Keratinocyte (primary cell): ENCODE results near the gene LRBA. TPM values are rescaled to one million over a fixed set of nuclear protein-coding genes. Genes with fewer than 3 reads are reported as not detected.

Experiments used
- DNase-seq: peaks from one replicate; pipeline ENCODE4 v3.0.0-alpha.2; 2011; ENCODE audit warnings: low read depth, missing footprints, low spot score
- FAIRE-seq: peaks from 2 replicates; lab custom pipeline; 2011; peaks lifted over from hg19 to GRCh38; lab: Jason Lieb, UNC
- H2AFZ ChIP-seq: 2 replicates; pipeline ENCODE4 v1.6.0; 2012; ENCODE audit warnings: low read length, control low read depth, inconsistent platforms; ENCODE audit not compliant: control insufficient read depth
- H3K27ac ChIP-seq: 2 replicates; pipeline ENCODE4 v1.5.1; 2011; ENCODE audit warnings: low read length; ENCODE audit not compliant: control insufficient read depth, insufficient read depth
- H3K27me3 ChIP-seq: 3 replicates; pipeline ENCODE4 v1.6.0; 2011; ENCODE audit warnings: low read length; ENCODE audit not compliant: control insufficient read depth, insufficient read depth; ENCODE audit errors: extremely low read depth
- H3K36me3 ChIP-seq, 2 experiments: 2 replicates in 1 of 2; 3 replicates in 1 of 2; pipeline ENCODE4 v1.5.1; 2011; ENCODE audit warnings: low read length in 2 of 2, mild to moderate bottlenecking in 1 of 2; ENCODE audit not compliant: control insufficient read depth in 2 of 2, insufficient read depth in 2 of 2; ENCODE audit errors: extremely low read depth in 1 of 2
- H3K4me1 ChIP-seq: 3 replicates; pipeline ENCODE4 v1.5.1; 2011; ENCODE audit warnings: low read length; ENCODE audit not compliant: control insufficient read depth, insufficient read depth; ENCODE audit errors: extremely low read depth
- H3K4me2 ChIP-seq: 3 replicates; pipeline ENCODE4 v1.6.0; 2011; ENCODE audit warnings: low read depth, low read length; ENCODE audit not compliant: control insufficient read depth, insufficient read depth; ENCODE audit errors: extremely low read depth
- H3K4me3 ChIP-seq, 3 experiments: fragments of 200-600 bp in 1 of 3; sonication (generic) in 1 of 3; 2 replicates in 2 of 3; 3 replicates in 1 of 3; pipeline ENCODE4 v1.5.1; 2011 to 2016; ENCODE audit warnings: low read length in 3 of 3, mild to moderate bottlenecking in 3 of 3, control low read depth in 2 of 3, inconsistent platforms in 1 of 3, low read depth in 1 of 3, mixed read lengths in 1 of 3, mixed run types in 1 of 3, moderate library complexity in 1 of 3; ENCODE audit not compliant: control insufficient read depth in 2 of 3, insufficient read depth in 2 of 3; ENCODE audit errors: extremely low read depth in 1 of 3
- H3K79me2 ChIP-seq: 2 replicates; pipeline ENCODE4 v1.6.0; 2012; ENCODE audit warnings: low read length; ENCODE audit not compliant: control insufficient read depth, insufficient read depth
- H3K9ac ChIP-seq: 3 replicates; pipeline ENCODE4 v1.6.0; 2011; ENCODE audit warnings: low read length; ENCODE audit not compliant: control insufficient read depth, insufficient read depth; ENCODE audit errors: extremely low read depth
- H3K9me1 ChIP-seq: 3 replicates; pipeline ENCODE4 v1.6.0; 2011; ENCODE audit warnings: low read length; ENCODE audit not compliant: control insufficient read depth, insufficient read depth; ENCODE audit errors: extremely low read depth
- H3K9me3 ChIP-seq: 2 replicates; pipeline ENCODE4 v1.5.1; 2012; ENCODE audit warnings: low read depth, low read length; ENCODE audit not compliant: control insufficient read depth
- H4K20me1 ChIP-seq: 3 replicates; pipeline ENCODE4 v1.6.0; 2011; ENCODE audit warnings: low read length; ENCODE audit not compliant: control insufficient read depth, insufficient read depth; ENCODE audit errors: extremely low read depth
- EZH2 ChIP-seq: IDR thresholded peaks from one replicate; pipeline ENCODE4 v1.6.1; 2012; ENCODE audit warnings: inconsistent platforms, mild to moderate bottlenecking, low read length, moderate library complexity
- dilution Hi-C: fragments of 300-500 bp; cut with MboI; formaldehyde crosslinking; loops from one replicate; pipeline ENCODE4 v1.7.0; 2020; ENCODE audit warnings: low sequenced_read_pairs; ENCODE audit not compliant: extremely low pct_ligation_motif_present
- polyA plus RNA-seq, 5 experiments: library from polyadenylated mRNA; depleted of rRNA in 3 of 5; stranded (reverse) in 3 of 5; stranded (forward) in 1 of 5; unstranded in 1 of 5; fragments of >200 nt; gene quantifications; 1 replicate in 1 of 5; 2 replicates in 3 of 5; 3 replicates in 1 of 5; pipeline versions ENCODE4 v1.2.1 to v1.2.3, GENCODE V29; 2011 to 2012; ENCODE audit warnings: missing spikeins in 2 of 5, low read depth in 1 of 5, low replicate concordance in 1 of 5
- TF ChIP-seq, protein P1 (sequence below), 3 experiments: IDR thresholded peaks in 1 of 3; conservative IDR thresholded peaks in 1 of 3; optimal IDR thresholded peaks in 1 of 3; 2 replicates in 2 of 3; 3 replicates in 1 of 3; pipeline versions ENCODE3 to v1.5.1; 2011; ENCODE audit warnings: low read length in 3 of 3, mild to moderate bottlenecking in 3 of 3, moderate library complexity in 2 of 3, control low read depth in 1 of 3, inconsistent platforms in 1 of 3; ENCODE audit not compliant: insufficient read depth in 2 of 3; ENCODE audit errors: extremely low read depth in 1 of 3

Gene LRBA
- polyA plus RNA-seq, 1 donor (not counting 4 experiments of a cell fraction or from before 2014, with no cell fraction given) = 35.6 TPM

- peaks cover 3 to 5% of the 10 kb centered on the region in 2 experiments for H3K36me3 ChIP-seq
- H3K9me3 ChIP-seq = no peaks in the 10 kb centered on the region
- no peak overlapping the region for H3K4me3 ChIP-seq
- no peak for FAIRE-seq
- H3K27me3 ChIP-seq = no peaks in the 10 kb centered on the region
- H3K27ac ChIP-seq = no peak overlapping the region
- no peaks in the 10 kb centered on the region for H4K20me1 ChIP-seq
- DNase-seq = no peak
- no peak for TF ChIP-seq EZH2
- TF ChIP-seq, protein P1, sequence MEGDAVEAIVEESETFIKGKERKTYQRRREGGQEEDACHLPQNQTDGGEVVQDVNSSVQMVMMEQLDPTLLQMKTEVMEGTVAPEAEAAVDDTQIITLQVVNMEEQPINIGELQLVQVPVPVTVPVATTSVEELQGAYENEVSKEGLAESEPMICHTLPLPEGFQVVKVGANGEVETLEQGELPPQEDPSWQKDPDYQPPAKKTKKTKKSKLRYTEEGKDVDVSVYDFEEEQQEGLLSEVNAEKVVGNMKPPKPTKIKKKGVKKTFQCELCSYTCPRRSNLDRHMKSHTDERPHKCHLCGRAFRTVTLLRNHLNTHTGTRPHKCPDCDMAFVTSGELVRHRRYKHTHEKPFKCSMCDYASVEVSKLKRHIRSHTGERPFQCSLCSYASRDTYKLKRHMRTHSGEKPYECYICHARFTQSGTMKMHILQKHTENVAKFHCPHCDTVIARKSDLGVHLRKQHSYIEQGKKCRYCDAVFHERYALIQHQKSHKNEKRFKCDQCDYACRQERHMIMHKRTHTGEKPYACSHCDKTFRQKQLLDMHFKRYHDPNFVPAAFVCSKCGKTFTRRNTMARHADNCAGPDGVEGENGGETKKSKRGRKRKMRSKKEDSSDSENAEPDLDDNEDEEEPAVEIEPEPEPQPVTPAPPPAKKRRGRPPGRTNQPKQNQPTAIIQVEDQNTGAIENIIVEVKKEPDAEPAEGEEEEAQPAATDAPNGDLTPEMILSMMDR (optimal IDR thresholded peaks at IDR 0.05 in 1 of 3, IDR thresholded peaks at IDR 0.05 in 1 of 3, conservative IDR thresholded peaks at IDR 0.05 in 1 of 3; ENCODE audit: extremely low read depth in 1 of 3, insufficient read depth in 2 of 3, low read length in 3 of 3) = no peak
- no peak overlapping the region for H3K9ac ChIP-seq
- H3K4me1 ChIP-seq = peaks cover 9% of the 10 kb centered on the region
- dilution Hi-C loops = no loop called here
- no peak overlapping the region for H2AFZ ChIP-seq
- no peaks in the 10 kb centered on the region for H3K79me2 ChIP-seq
- H3K4me2 ChIP-seq = no peak overlapping the region
- no peaks in the 10 kb centered on the region for H3K9me1 ChIP-seq
Observed at GRCh38 chr4:150827226-150827625, 187.9 kb downstream of the LRBA start.

DNA sequence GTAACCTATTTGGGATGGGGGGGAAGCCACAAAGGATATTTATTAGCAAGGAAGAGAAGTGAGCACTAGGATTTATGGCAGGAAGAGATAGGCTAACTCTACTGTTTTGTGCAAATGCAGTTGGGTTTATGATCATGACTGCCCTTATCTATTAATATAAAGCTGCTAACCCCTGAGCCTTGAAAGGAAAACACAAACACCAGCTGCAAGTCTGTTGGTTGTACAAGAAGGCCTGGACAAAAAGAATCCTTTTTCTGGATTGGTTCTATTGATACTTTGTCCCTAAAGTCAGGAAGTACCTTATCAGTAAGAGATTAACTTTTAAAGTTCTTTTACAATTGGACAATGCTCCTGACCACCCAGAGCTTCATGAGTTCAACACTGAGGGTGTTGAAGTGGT, 188.8 kb downstream of the LRBA start:
- Histone ChIP-seq H3K36me3 (peaks cover 3 to 5% of the 10 kb centered on the region in 2 experiments), H3K27me3 (no peaks in the 10 kb centered on the region), H3K4me2 (no peak overlapping the region), H3K4me3 (no peak overlapping the region), H3K9ac (no peak overlapping the region), H3K9me3 (no peaks in the 10 kb centered on the region), H3K27ac (no peak overlapping the region), H4K20me1 (no peaks in the 10 kb centered on the region), H3K4me1 (peaks cover 9% of the 10 kb centered on the region), H3K79me2 (no peaks in the 10 kb centered on the region), H2AFZ (no peak overlapping the region), H3K9me1 (no peaks in the 10 kb centered on the region)
- DNase-seq = no peak
- dilution Hi-C loops = no loop called here
- TF ChIP-seq, protein P1 (optimal IDR thresholded peaks at IDR 0.05 in 1 of 3, IDR thresholded peaks at IDR 0.05 in 1 of 3, conservative IDR thresholded peaks at IDR 0.05 in 1 of 3; ENCODE audit: extremely low read depth in 1 of 3, insufficient read depth in 2 of 3, low read length in 3 of 3) = no peak
- TF ChIP-seq EZH2 = no peak
- FAIRE-seq = no peak
